BLaER1 (cell line): ENCODE results near the gene DNAH11.
"Not testable (repeated sequence)": the region's sequence is repeated elsewhere in the genome, so short reads cannot be mapped to it uniquely, and the experiment has no call there.

ENCODE experiments used
- H3K27ac ChIP-seq: shearing (Covaris generic); formaldehyde crosslinking; 2 replicates; pipeline ENCODE4 v1.8.1; 2022
- H3K27me3 ChIP-seq: shearing (Covaris generic); formaldehyde crosslinking; 2 replicates; pipeline ENCODE4 v1.8.1; 2022
- H3K36me3 ChIP-seq: shearing (Covaris generic); formaldehyde crosslinking; 2 replicates; pipeline ENCODE4 v1.8.1; 2022
- H3K4me1 ChIP-seq: shearing (Covaris generic); formaldehyde crosslinking; 2 replicates; pipeline ENCODE4 v1.8.1; 2022
- H3K4me2 ChIP-seq: shearing (Covaris generic); formaldehyde crosslinking; 2 replicates; pipeline ENCODE4 v1.8.1; 2022
- H3K4me3 ChIP-seq: shearing (Covaris generic); formaldehyde crosslinking; 2 replicates; pipeline ENCODE4 v1.8.1; 2022
- H3K9ac ChIP-seq: shearing (Covaris generic); formaldehyde crosslinking; 2 replicates; pipeline ENCODE4 v1.8.1; 2022
- H3K9me3 ChIP-seq: shearing (Covaris generic); formaldehyde crosslinking; 2 replicates; pipeline ENCODE4 v1.8.1; 2022
- H4K20me1 ChIP-seq: shearing (Covaris generic); formaldehyde crosslinking; 2 replicates; pipeline ENCODE4 v1.8.1; 2022
- Cebpa-rat ChIP-seq: shearing (Covaris generic); IDR thresholded peaks from 2 replicates; pipeline ENCODE4 v1.8.1; 2022

Gene DNAH11

GRCh38 chr7:21867226-21867625 lies 324.4 kb downstream of the DNAH11 start:
- no peak overlapping the region for H3K4me2 ChIP-seq
- TF ChIP-seq Cebpa-rat, result no peak
- H3K36me3 ChIP-seq, result no peaks in the 10 kb centered on the region
- no peaks in the 10 kb centered on the region for H4K20me1 ChIP-seq
- H3K4me1 ChIP-seq, result peaks cover 9% of the 10 kb centered on the region; the same call in 1 of the 2 replicates
- no peak overlapping the region for H3K27ac ChIP-seq
- no peak overlapping the region for H3K9ac ChIP-seq
- H3K4me3 ChIP-seq, result no peak overlapping the region
- H3K9me3 ChIP-seq, result no peaks in the 10 kb centered on the region
- H3K27me3 ChIP-seq, result no peaks in the 10 kb centered on the region

DNA sequence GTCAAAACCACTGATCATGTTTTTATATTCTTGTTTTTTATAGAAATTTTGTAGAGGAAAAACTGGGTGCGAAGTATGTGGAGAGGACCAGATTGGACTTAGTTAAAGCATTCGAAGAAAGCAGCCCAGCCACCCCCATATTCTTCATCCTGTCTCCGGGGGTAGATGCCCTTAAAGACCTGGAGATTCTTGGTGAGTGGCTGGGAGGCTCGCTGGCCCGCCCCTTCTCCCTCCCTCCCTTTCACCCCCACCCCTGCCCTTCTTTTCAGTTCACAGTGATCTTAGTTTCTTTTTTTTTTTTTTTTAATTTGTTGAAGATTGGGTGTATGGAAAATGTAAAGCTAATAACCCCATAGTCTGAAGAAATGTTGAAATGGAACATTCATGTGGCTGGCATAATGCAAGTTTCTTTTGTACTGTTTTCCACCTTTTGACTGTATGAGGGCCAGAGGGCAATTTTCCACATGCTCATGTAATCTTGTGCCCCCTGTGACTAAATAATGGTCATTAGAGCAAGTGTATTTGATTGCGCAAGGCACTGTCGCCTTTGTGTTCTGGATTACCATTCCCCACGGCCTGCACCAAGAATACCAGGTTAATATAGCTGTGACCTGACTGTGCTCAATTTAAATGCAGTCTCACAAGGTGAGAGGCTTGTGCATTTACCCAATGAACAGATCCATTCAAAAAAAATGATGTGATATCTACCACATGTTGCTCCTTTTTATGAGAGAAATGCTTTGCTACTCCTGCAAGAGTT lies 325.2 kb downstream of the DNAH11 start:
- no peaks in the 10 kb centered on the region for H3K36me3 ChIP-seq
- no peaks in the 10 kb centered on the region for H3K9me3 ChIP-seq
- H3K9ac ChIP-seq, result no peak overlapping the region
- TF ChIP-seq Cebpa-rat, result peak; percentile 27; the same call in 1 of the 2 replicates
- H3K27ac ChIP-seq, result no peak overlapping the region
- H3K4me2 ChIP-seq, result no peak overlapping the region
- no peak overlapping the region for H3K4me3 ChIP-seq
- peaks cover 9% of the 10 kb centered on the region; the same call in 1 of the 2 replicates for H3K4me1 ChIP-seq
- H4K20me1 ChIP-seq, result no peaks in the 10 kb centered on the region
- no peaks in the 10 kb centered on the region for H3K27me3 ChIP-seq

DNA sequence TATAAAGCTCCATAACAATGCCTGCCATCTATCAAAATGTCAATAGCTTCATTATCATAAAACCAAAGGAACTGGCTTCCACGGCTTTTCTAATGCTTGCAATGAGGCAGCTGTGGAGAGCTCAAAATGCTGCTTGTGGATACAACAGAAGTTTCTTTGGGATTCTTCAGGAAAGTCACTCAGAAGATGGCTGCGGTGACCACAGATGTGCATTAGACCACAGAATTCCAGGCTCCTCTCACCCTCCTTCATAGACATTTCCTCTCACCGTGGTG lies 325.7 kb downstream of the DNAH11 start:
- no peaks in the 10 kb centered on the region; the same call in 1 of the 2 replicates for H3K36me3 ChIP-seq
- TF ChIP-seq Cebpa-rat, result no peak
- no peak overlapping the region for H3K9ac ChIP-seq
- H3K4me2 ChIP-seq, result no peak overlapping the region
- H3K4me3 ChIP-seq, result no peak overlapping the region
- no peaks in the 10 kb centered on the region for H3K27me3 ChIP-seq
- H3K4me1 ChIP-seq, result peaks cover 9% of the 10 kb centered on the region; the same call in 1 of the 2 replicates
- H3K9me3 ChIP-seq, result no peaks in the 10 kb centered on the region
- no peaks in the 10 kb centered on the region for H4K20me1 ChIP-seq
- no peak overlapping the region for H3K27ac ChIP-seq

GRCh38 chr7:21869785-21870402 lies 327.1 kb downstream of the DNAH11 start:
- no peaks in the 10 kb centered on the region for H4K20me1 ChIP-seq
- no peaks in the 10 kb centered on the region for H3K9me3 ChIP-seq
- H3K4me2 ChIP-seq, result no peak overlapping the region
- H3K4me3 ChIP-seq, result no peak overlapping the region
- no peaks in the 10 kb centered on the region; the same call in 1 of the 2 replicates for H3K36me3 ChIP-seq
- no peaks in the 10 kb centered on the region for H3K27me3 ChIP-seq
- peaks cover 9% of the 10 kb centered on the region; the same call in 1 of the 2 replicates for H3K4me1 ChIP-seq
- H3K27ac ChIP-seq, result no peak overlapping the region
- H3K9ac ChIP-seq, result no peak overlapping the region
- TF ChIP-seq Cebpa-rat, result no peak

- peaks cover 5% of the 10 kb centered on the region; the same call in 1 of the 2 replicates for H3K9me3 ChIP-seq
- no peaks in the 10 kb centered on the region for H4K20me1 ChIP-seq
- no peak overlapping the region for H3K27ac ChIP-seq
- H3K4me3 ChIP-seq, result no peak overlapping the region
- TF ChIP-seq Cebpa-rat, result no peak
- no peaks in the 10 kb centered on the region for H3K27me3 ChIP-seq
- 0 out of 2 replicates have a peak, but pooled peaks cover 6% of the 10 kb centered on the region for H3K36me3 ChIP-seq
- H3K9ac ChIP-seq, result no peak overlapping the region
- peaks cover 11% of the 10 kb centered on the region for H3K4me1 ChIP-seq
- no peak overlapping the region for H3K4me2 ChIP-seq
These were observed 340.2 kb downstream of the DNAH11 start for GRCh38 chr7:21883069-21883468.

DNA sequence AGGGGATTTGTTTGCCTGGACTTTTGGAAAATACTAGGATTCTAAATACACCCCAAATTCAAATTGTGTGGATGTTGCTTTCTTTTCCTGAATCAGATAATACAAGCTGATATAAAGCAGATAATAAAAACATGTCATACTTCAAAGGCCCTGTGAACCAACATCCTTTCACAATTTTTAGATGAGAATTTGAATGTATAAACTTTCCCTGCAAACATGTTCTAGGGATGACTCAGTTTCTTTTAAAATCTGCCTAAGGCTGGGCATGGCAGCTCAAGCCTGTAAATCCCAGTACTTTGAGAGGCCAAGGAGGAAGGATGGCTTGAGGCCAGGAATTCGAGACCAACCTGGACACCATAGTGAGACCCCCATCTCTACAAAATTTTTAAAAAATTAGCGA lies 340.7 kb downstream of the DNAH11 start:
- not testable (repeated sequence) for H3K36me3 ChIP-seq, H3K9ac ChIP-seq, H3K27ac ChIP-seq, H3K27me3 ChIP-seq, H3K4me3 ChIP-seq, H4K20me1 ChIP-seq, H3K9me3 ChIP-seq, H3K4me2 ChIP-seq
- H3K4me1 ChIP-seq, result peaks cover 11% of the 10 kb centered on the region

DNA sequence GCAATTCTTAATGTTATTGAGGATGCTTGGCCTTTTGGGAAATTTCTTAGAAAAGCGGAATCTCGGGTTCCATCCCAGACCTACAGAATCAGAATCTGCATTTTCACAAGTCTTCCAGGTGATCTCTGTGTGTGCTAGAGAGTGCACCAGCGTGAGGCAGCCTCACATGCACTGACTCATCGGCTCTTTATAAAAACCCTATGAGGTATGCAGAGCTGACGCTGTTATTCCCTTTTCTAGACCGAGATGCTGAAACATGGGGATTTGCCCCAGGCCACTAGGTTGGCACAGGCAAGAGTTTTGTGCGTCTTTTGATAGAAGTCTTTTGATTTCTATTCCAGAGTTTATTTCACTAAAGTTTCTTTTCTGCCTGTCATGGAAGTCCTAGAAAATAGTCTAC lies 341.7 kb downstream of the DNAH11 start:
- no peaks in the 10 kb centered on the region for H3K9me3 ChIP-seq
- no peak overlapping the region for H3K9ac ChIP-seq
- H3K4me2 ChIP-seq, result peak overlapping the region; percentile 51
- no peaks in the 10 kb centered on the region for H3K27me3 ChIP-seq
- H3K36me3 ChIP-seq, result 0 out of 2 replicates have a peak, but pooled peaks cover 6% of the 10 kb centered on the region
- H3K4me1 ChIP-seq, result peaks cover 11% of the 10 kb centered on the region
- TF ChIP-seq Cebpa-rat, result no peak
- no peak overlapping the region for H3K4me3 ChIP-seq
- no peaks in the 10 kb centered on the region for H4K20me1 ChIP-seq
- no peak overlapping the region for H3K27ac ChIP-seq

DNA sequence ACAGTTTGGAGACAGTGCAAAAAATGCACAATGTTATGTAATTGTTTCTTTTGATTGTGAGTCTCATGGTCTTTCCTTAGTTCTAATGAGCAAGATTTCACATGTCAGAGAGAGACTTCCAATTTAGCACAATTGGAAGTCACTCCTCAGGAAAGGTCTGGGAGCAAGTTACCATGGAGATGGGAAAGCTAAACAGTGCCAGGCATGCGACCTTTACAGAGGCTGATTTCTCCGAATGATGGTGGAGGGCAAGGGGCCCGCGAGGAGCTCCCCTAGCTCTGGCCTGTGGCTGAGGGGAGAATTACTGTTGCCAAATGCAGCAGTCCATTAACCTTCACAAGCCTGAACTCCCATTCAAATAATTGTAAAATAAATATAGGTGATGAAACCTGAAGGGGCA lies 343.6 kb downstream of the DNAH11 start:
- peaks cover 11% of the 10 kb centered on the region for H3K4me1 ChIP-seq
- H3K4me2 ChIP-seq, result no peak overlapping the region
- no peak overlapping the region for H3K9ac ChIP-seq
- no peaks in the 10 kb centered on the region for H3K9me3 ChIP-seq
- H3K4me3 ChIP-seq, result no peak overlapping the region
- no peaks in the 10 kb centered on the region for H3K36me3 ChIP-seq
- no peaks in the 10 kb centered on the region for H3K27me3 ChIP-seq
- H4K20me1 ChIP-seq, result no peaks in the 10 kb centered on the region
- no peak overlapping the region for H3K27ac ChIP-seq
- TF ChIP-seq Cebpa-rat, result no peak

- Histone ChIP-seq H3K4me3 (no peak overlapping the region), H3K9me3 (no peaks in the 10 kb centered on the region), H3K36me3 (0 out of 2 replicates have a peak, but pooled peaks cover 5% of the 10 kb centered on the region), H3K9ac (no peak overlapping the region), H3K4me1 (peaks cover 11% of the 10 kb centered on the region), H3K4me2 (no peak overlapping the region), H3K27me3 (no peaks in the 10 kb centered on the region), H3K27ac (no peak overlapping the region), H4K20me1 (no peaks in the 10 kb centered on the region)
- no peak for TF ChIP-seq Cebpa-rat
These were observed 344.5 kb downstream of the DNAH11 start for GRCh38 chr7:21887353-21887752.

DNA sequence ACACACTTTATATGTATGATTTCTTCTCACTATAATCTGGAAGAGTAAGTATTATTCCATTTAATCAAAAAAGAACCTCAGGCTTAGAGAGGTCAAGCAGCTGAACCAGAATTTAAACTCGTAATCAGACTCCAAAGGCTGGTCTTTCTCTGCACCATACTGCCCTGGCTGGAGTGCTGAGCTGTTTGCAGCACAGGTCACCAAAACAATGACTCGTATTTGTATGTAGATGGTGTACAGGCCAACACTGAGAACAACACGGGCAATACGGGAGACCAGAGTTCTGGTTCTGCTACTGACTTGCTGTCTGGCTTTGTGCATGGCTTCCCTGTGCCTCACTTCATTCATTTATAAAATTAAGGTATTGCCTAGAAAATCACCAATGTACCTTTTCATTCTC lies 344.9 kb downstream of the DNAH11 start:
- Histone ChIP-seq H3K27me3 (no peaks in the 10 kb centered on the region), H3K4me3 (no peak overlapping the region), H3K9ac (no peak overlapping the region), H3K4me1 (peaks cover 11% of the 10 kb centered on the region), H3K4me2 (no peak overlapping the region), H3K27ac (no peak overlapping the region), H4K20me1 (no peaks in the 10 kb centered on the region), H3K36me3 (0 out of 2 replicates have a peak, but pooled peaks cover 9% of the 10 kb centered on the region), H3K9me3 (no peaks in the 10 kb centered on the region)
- no peak for TF ChIP-seq Cebpa-rat
